T-helper 22 cell (primary cell): ENCODE measurements around the gene HK3.

Source experiments
- DNase-seq: peaks from one replicate; pipeline ENCODE4 v3.0.0-alpha.2; 2020; ENCODE audit warnings: low read depth

HK3 gene

GRCh38 chr5:176868731-176869130 is 30.4 kb downstream of the HK3 start:
- no peak for DNase-seq

- DNase-seq: no peak
These were observed 31.0 kb downstream of the HK3 start for GRCh38 chr5:176868126-176868525.

GRCh38 chr5:176866707-176867310 is 32.3 kb downstream of the HK3 start:
- no peak for DNase-seq

GRCh38 chr5:176865964-176866363 is 33.2 kb downstream of the HK3 start:
- DNase-seq: no peak

- DNase-seq: no peak
These were observed 34.4 kb downstream of the HK3 start for GRCh38 chr5:176864755-176865154.

GRCh38 chr5:176863765-176864098 is 35.4 kb downstream of the HK3 start:
- no peak for DNase-seq

- no peak for DNase-seq
These were observed 35.9 kb downstream of the HK3 start for GRCh38 chr5:176863041-176863764.

- no peak for DNase-seq
These were observed 36.7 kb downstream of the HK3 start for GRCh38 chr5:176862330-176862995.

- DNase-seq: no peak
These were observed 37.9 kb downstream of the HK3 start for GRCh38 chr5:176861276-176861675.

- DNase-seq: no peak
These were observed 38.8 kb downstream of the HK3 start for GRCh38 chr5:176860381-176860780.

- no peak for DNase-seq
These were observed 39.2 kb downstream of the HK3 start for GRCh38 chr5:176859916-176860315.

GRCh38 chr5:176857894-176858273 is 41.3 kb downstream of the HK3 start:
- no peak for DNase-seq

GRCh38 chr5:176857216-176857893 is 41.8 kb downstream of the HK3 start:
- DNase-seq: no peak

GRCh38 chr5:176856746-176857145 is 42.4 kb downstream of the HK3 start:
- DNase-seq: no peak

- no peak for DNase-seq
These were observed 43.5 kb downstream of the HK3 start for GRCh38 chr5:176855598-176855997.

- DNase-seq: no peak
These were observed 45.0 kb downstream of the HK3 start for GRCh38 chr5:176854164-176854563.

GRCh38 chr5:176853151-176853778 is 45.9 kb downstream of the HK3 start:
- no peak for DNase-seq

- DNase-seq: no peak
These were observed 47.1 kb downstream of the HK3 start for GRCh38 chr5:176851871-176852658.

GRCh38 chr5:176851380-176851779 is 47.8 kb downstream of the HK3 start:
- no peak for DNase-seq

GRCh38 chr5:176850371-176851245 is 48.5 kb downstream of the HK3 start:
- DNase-seq: no peak
